Endometrial microvascular endothelial cells (primary cell): ENCODE data around the gene ACSL3. TPM values are rescaled to one million over a fixed set of nuclear protein-coding genes. Genes with fewer than 3 reads are reported as not detected.
"Not testable (repeated sequence)": the region's sequence is repeated elsewhere in the genome, so short reads cannot be mapped to it uniquely, and the experiment has no call there.

Experiments used
- in situ Hi-C: cut with HindIII; loops from 2 replicates; pipeline ENCODE4 v1.10.0; 2017; ENCODE audit warnings: low sequenced_read_pairs, low pct_unique_long_range_greater_than_20kb; ENCODE audit errors: inconsistent ontology term
- total RNA-seq: library from RNA; depleted of rRNA; stranded (reverse); fragments of >200 nt; gene quantifications from one replicate; pipeline ENCODE4 v1.2.3, GENCODE V29; 2015; ENCODE audit errors: inconsistent ontology term

Gene ACSL3
- total RNA-seq, 1 donor from 2014 or later: 80.4 TPM

- in situ Hi-C loops: not testable (repeated sequence)
Measured at GRCh38 chr2:222848031-222848430, 12.8 kb upstream of the ACSL3 start.

GRCh38 chr2:222848862-222849261 lies 12.0 kb upstream of the ACSL3 start:
- in situ Hi-C loops: no loop called here

- in situ Hi-C loops: no loop called here
Measured at GRCh38 chr2:222851956-222852617, 8.7 kb upstream of the ACSL3 start.

GRCh38 chr2:222854773-222855700 lies 5.8 kb upstream of the ACSL3 start:
- in situ Hi-C loops: no loop called here

- in situ Hi-C loops: no loop called here
Measured at GRCh38 chr2:222859786-222860612, 837 bp upstream of the ACSL3 start.

GRCh38 chr2:222861411-222862105 lies 722 bp downstream of the ACSL3 start:
- in situ Hi-C loops: no loop called here

- in situ Hi-C loops: no loop called here
Measured at GRCh38 chr2:222862106-222862908, 1.5 kb downstream of the ACSL3 start.

- in situ Hi-C loops: no loop called here
Measured at GRCh38 chr2:222862909-222863544, 2.2 kb downstream of the ACSL3 start.

GRCh38 chr2:222864296-222864695 lies 3.5 kb downstream of the ACSL3 start:
- in situ Hi-C loops: no loop called here

- in situ Hi-C loops: no loop called here
Measured at GRCh38 chr2:222865301-222865700, 4.5 kb downstream of the ACSL3 start.

GRCh38 chr2:222866358-222866960 lies 5.6 kb downstream of the ACSL3 start:
- in situ Hi-C loops: no loop called here

GRCh38 chr2:222868560-222869251 lies 7.9 kb downstream of the ACSL3 start:
- in situ Hi-C loops: not testable (repeated sequence)

- in situ Hi-C loops: no loop called here
Measured at GRCh38 chr2:222869252-222869560, 8.4 kb downstream of the ACSL3 start.

GRCh38 chr2:222871291-222871690 lies 10.5 kb downstream of the ACSL3 start:
- in situ Hi-C loops: no loop called here

- in situ Hi-C loops: no loop called here
Measured at GRCh38 chr2:222872551-222872950, 11.7 kb downstream of the ACSL3 start.

GRCh38 chr2:222875482-222875881 lies 14.6 kb downstream of the ACSL3 start:
- in situ Hi-C loops: no loop called here

- in situ Hi-C loops: no loop called here
Measured at GRCh38 chr2:222876947-222877346, 16.1 kb downstream of the ACSL3 start.
